ENCODE data around the gene MN1. TPM values are rescaled to one million over a fixed set of nuclear protein-coding genes. Genes with fewer than 3 reads are reported as not detected.
A peak's percentile ranks its signal among the peaks of the same experiment; 100 is the strongest.

MN1 gene
- total RNA-seq, 1 experiment from 2014 or later: 0.11 TPM

DNA sequence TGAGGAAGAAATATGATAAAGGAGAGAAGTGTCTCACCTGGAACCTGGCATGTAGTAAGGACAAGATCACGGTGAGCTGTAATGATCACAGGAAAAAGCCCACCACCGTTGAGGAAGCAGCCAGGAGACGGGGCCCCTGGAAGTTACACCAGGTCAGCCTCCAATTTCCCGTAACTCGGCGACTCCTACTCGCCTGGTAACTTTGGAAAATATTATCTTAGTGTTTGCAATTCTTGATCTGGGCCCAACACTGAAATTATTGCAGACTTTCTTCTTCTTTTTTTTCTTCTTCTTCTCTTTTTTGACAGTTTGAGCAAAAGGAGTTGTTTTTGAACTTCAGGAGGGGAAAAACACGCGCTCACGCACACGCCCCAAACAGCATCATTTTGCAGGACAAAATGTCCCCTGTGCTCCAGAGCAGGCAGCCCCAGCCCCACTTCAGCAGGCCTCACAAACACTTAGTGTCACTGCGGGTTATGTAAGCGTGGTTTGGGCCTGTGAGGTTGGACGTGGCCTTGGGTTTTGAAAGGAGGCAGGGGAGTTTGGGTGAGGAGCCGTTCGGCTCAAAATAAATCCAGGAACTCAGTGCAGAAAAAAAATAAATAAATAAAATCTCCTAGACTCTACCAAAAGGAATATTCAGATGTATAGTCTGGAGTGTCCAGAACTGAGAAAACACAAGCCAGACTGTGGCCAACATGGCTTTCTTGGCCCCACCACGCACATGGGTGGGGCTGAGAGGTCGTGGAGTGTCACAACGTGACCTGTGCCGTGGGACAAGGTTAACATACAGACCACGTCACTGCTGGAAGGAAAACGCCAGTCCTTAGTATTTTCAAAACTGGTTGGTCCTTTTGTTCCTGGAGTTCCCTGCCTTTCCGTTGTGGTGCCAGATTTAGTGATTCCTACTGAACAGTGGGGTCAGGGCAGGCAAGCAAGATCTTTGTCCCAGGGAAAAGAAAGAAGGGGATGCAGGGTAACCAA is 26.3 kb upstream of the MN1 start:
- no peak for DNase-seq (ENCODE audit: low read depth)

DNA sequence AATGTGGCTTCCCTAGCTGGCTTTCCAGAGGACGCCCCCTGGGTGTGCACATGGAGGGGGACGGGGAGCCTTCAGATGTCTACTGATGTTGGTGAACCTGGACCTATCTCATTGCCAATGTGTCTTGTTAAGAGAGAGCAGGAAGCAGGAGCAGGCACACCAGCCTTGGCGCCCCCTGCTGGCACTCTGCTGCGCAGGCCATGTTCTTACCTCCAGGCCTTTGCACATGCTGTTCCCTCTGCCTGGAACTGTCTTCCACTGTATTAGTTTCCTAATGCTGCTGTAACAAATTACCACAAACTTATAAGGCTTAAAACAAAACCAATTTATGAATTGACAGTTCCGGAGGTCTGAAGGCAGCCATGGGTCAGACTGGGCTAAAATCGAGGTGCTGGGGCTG is 23.6 kb upstream of the MN1 start:
- no peak for DNase-seq (ENCODE audit: low read depth)

DNA sequence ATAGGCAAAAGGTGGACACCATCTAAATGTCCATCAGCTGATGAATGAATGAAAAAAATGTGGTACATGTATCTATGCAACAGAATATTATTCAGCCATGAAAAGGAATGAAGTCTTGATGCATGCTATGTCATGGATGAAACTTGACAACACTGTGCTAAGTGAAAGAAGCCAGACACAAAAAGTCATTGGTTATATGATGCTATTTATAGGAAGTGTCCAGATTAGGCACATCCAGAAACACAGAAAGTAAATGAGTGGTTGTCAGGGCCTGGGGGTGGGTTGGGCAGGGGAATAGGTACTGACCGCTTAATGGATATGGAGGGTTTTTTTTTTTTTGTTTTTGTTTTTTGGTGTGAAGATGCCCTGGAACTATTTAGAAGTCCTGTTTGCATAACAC is 21.7 kb upstream of the MN1 start:
- DNase-seq (ENCODE audit: low read depth): no peak

DNA sequence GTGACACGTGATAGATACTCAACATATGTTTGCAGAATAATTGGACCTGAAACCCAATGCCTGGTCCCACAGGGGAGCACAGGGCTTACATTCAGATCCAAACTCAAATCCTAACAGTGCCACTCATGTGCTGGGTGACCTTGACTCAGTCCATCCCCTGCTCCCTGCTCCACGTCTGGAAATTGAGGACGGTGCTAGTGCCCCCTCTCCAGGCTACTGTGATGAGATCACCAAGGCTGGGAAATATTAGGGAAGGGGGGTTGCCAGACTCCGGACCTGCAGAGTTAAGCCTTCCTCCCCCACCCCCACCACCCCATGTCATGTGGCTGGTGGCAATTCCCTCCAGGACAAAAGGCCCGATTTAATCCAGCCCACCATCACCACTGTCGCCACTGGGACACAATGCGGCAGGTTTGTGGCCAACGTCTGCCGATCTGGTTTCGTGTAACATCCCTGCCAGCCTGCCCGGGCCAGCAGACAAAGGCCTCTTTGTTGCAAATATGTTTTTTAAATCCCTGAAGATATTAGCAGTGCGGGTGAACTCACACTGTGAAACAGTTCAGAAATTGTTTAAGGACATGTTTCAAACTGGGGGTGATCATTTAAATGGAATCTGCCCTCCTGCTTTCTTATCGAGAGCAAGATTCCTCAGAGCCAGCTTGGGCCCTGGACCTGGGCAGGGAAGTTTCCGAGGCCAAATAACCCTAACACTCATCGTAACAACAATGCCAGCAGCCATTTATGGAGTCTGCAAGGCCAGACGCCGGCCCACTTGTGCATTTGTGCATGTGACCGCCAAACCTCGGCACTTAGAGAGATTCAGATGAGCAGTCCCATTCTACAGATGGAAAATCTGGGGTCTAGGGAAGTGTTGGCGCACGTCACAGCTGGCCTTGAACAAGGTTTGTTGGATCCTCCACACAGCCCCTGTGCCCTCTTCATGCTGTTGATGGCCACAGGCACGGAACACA is 19.6 kb upstream of the MN1 start:
- DNase-seq (ENCODE audit: low read depth): no peak

DNA sequence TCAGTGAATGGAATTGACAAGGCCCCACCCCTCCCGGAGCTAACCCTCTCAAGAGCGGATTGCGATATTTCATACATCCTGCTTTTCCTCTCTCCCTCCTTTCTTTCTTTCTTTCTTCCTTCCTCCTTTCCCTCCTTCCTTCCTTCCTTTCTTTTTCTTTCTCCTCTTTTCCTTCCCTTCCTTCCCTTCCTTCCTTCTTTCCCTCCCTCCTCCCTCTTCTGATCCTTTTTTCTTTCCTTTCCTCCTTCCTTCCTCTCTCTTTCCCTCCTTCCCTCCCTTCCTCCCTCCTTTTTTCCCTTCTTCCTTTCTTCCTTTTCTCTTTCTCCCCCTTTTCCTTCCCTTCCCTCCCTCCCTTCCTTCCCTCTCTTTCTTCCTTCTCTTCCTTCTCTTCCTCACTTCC is 15.0 kb upstream of the MN1 start:
- no peak for DNase-seq (ENCODE audit: low read depth)

DNA sequence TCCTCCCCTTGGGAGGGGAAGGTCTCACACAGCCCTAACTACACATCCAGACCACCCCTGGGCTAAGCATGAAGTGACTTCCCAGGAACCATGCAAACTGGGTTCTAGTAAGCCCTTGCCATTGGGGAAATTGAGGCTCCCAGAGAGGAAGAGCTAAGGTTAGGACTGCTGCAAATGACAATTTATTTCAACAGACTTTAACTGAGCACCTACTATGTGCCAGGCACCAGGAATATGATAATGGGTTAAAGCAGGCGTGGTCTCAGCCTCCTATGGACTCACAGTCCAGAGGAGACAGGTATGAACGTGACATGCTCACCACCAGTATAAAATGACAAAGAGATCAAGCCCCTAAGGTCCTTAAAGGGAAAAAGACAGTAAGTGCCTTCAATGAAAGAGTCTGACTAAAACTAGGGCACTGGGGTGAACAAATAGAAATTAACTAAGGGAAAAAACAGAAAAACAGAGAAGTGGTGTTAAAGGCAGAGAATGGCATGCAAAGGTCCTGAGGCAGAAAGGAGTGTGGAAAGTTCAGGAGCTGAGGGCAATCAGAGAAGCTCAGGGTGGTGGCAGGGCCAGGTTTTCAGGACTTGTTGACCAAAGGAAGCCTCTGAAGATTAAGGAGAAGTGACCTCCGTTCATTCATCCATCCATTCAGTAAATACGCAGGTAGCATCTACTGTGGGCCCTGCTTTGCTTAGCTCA is 14.4 kb upstream of the MN1 start:
- DNase-seq (ENCODE audit: low read depth): no peak

DNA sequence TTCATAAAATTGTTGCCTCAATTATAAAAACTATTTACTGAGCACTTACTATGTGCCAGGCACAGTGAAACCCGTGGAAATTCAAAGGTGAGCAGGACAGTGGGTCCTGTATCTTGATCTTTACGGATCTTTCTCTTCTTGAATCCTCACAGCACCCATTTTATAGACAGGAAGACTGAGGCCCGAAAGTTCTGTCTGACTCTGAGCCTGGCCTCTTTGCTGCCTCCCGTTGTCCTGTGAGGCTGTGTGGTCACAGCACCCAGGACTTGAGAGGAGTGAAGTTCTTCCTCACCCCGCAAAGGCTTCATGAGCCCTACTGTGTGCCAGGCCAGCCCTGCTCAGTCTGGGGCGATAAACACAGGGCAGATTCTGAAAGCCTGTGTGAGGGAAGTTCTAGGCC is 13.4 kb upstream of the MN1 start:
- no peak for DNase-seq (ENCODE audit: low read depth)

DNA sequence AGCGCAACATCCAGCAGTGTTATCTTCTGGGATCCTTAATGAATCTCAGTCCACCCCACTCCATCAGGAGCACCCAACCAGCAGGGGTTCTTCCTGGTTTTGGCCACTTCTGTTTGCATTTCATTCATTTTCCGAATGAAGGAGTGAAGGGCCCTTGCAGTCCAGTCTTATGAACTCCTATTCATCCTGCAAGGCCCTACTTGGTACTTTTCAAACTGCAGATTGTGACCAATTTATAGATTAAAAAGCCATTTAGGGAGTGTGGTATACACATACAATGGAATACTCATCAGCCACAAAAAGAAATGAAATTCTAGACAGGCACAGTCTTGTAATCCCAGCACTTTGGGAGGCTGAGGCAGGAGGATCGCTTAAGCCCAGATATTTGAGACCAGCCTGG is 10.2 kb upstream of the MN1 start:
- DNase-seq (ENCODE audit: low read depth): no peak

DNA sequence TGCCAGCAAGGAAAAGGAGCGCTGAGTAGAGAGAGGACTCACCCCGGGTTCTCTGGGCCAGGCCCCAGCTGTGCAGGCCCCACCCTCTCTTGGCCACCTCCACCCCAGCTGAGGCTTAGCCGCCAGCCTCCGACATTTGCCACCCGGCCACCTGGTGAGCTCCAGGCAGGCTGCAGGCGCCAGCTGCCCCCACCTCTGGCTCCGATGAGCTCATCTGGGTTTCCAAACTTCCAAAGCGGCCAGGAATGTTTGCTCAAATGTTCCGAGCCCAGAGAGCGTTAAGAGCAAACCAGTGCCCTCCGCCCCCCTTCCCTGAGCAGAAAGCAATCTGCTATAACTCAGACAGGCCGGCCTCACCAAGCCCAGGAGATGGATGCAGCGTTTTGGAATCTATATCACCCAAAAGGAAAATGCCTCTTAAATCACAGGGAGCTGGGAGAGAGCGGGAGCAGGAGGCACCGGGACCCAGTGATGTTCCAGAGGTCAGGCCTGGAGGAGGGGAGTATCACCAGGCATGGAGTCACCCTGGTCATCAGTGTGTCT is 9.1 kb upstream of the MN1 start:
- peak; percentile 36 for DNase-seq (ENCODE audit: low read depth)

DNA sequence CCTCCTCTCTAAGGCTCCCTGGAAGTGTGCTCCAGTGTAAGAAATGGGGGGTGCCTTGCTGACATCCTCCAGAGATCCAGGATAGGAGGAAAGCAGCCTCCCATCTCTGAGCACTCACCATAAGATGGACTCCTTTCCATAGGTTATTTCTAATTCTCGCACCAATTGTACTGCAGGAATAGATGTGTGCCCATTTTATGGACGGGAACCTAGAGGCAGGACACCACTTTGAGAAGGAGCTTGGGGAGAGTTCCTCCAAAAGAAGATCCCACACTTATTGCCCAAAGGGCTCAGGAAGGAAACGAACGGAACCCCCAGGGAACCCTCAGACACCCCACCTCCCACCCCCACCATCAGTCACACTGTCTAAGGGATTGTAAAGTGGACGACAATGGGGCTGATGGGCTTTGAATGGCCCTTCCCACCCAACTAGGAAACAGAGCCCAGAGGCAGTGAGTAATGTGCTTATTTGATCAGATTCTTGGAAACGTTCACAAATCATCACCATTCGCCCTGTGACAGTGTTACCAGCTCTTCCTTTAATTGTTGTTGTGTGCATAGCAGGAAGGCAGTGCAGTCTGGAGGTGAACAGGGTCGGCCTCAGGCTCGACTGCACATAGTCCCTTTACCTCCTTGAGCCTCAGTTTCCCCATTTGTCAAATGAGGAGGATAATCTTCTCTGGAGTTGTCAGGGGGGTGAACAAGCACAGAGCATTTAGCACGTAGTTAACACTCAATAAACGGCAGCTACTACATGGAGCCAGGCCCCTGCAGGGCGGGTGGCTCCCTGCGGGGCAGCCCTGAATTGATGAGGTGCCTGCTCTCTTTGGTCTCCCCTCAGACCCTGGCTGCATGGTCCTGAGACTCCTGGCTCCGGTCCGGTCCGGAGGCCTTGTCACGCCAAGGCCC is 8.4 kb upstream of the MN1 start:
- no peak for DNase-seq (ENCODE audit: low read depth)

DNA sequence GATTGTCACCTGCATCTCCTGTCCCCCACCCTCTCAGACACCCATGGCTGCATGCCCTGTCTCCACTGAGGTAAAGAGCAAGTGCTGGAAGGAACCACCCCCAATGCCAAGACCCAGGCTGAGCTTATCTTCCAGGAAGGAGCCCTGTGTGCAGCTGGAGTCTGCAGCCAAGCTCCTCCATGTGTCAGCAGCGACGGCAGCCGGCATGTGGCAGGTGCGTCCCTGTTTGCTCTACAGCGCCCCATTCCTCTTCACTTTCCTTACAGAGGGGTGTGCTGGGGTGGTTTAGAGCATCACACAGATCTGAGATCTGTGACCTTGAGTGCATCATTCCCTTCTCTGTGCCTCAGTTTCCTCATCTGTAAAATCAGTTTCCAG is 7.7 kb upstream of the MN1 start:
- no peak for DNase-seq (ENCODE audit: low read depth)

DNA sequence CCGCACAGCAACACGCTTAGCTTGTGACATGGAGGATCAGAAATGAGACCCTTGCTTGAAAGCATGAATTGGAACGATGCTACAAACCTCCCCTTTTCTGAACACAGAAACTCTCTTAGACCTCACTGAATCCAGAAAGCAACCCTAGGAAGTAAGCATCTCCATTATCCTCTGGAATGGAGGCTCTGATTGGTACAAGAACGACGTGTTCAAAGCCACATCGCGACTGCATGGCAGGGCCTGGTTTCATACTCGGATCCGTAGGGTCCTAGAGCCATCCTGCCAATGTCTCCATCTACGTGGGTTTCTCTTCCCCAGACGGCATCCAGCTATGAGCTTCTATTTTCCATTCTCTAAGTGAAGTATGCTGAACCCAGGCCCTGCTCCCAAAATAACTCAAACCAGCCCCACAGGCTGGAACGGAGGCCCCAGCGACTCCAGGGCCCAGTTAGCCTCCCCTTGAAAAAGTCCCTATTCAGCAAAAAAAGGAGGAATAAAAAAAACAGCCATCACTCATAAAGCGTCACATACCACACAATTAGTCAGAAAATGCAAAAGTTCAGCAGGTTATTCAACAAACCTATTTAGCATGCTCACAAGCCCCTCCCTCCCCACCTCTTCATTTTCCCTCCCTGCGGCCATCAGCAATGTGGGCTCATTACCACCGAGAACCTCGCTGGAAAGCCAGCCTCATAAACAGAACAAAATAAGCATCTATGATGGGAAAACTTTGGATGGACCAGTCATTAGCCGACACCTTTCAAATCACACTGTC is 7.1 kb upstream of the MN1 start:
- no peak for DNase-seq (ENCODE audit: low read depth)

DNA sequence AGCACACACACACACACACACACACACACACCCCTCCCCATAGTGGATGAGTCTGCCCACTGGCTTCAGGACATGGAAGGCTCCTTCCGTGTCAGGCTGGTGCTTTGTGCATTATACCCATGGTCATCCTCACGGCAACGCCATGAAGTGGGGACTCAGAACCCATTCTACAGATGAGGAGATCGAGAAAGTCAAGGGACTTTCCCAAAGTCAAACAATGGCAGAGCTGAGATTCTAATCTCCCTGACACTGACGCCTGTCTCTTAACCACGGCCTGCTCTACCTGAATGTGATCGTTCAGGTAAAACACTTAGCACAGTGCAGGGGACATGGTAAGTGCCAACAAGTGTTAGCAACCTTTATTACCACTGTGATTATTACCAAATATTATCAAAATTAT is 4.3 kb upstream of the MN1 start:
- DNase-seq (ENCODE audit: low read depth): no peak

DNA sequence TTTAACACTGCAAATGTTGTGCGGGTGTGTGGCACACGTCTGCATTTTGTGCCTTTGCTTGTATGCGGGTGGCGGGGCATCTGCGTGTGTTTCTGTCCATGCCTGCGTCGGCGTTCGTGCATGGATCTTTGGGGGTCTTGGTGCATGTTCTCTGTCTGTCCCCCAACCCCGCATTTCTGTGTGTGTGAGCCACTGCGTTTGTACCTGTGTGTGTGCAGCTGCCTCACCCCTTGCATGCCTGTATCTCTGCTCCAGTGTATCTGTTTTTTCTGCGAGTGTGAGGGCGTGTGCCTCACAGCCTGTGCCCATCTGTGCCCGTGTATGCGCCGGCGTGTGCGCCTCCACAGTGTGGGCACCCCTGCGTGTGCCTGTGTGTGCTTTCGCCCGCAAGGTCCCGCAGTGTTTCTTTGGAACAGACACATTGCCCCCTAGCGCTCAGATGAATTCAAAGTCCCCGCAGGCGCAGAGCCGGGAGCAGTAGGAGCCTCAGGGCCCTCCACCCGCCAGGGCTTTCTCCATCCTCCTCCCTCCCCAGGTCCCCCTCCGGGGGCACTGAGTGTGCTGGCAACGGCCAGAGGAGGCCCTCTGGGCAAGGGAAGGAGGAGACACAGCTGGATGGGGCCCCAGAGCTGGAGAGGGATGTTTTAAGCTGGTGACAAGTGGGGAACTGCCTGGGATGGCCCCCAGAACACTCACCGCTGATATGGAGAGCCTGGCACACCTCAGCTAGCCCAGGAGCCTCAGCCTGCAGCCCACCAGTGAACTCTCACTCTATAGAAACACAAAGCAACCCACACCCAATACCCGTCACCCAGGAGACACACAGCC is 3.1 kb upstream of the MN1 start:
- peak; percentile 47 for DNase-seq (ENCODE audit: low read depth)

DNA sequence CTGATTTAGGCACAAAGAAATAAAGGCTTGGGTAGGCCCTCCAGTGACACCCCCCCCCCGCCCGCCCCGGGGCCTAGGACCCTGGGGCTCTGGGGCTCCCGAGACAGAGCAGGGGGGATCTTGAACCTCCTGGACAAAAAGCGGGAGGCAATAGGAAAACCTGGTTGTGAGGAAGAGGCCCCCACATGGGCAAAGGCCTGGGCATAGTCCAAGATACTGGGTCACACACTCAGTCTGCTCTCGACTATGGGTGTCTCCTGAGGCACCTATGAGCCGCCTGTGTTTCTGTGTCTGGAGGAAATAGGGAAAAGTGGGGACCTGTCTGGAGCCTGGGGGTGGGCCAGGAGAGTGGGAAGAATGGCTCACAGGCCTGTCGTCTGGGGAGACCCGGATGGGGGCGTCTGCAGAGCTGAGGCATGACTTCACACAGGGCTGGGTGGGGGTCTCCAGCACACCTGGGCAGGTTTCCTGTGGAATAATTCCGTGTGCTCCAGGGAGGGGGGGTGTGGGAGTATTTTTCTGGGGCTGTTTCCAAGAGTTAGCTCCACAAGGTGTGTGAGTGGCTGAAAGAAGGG is 2.4 kb upstream of the MN1 start:
- no peak for DNase-seq (ENCODE audit: low read depth)

DNA sequence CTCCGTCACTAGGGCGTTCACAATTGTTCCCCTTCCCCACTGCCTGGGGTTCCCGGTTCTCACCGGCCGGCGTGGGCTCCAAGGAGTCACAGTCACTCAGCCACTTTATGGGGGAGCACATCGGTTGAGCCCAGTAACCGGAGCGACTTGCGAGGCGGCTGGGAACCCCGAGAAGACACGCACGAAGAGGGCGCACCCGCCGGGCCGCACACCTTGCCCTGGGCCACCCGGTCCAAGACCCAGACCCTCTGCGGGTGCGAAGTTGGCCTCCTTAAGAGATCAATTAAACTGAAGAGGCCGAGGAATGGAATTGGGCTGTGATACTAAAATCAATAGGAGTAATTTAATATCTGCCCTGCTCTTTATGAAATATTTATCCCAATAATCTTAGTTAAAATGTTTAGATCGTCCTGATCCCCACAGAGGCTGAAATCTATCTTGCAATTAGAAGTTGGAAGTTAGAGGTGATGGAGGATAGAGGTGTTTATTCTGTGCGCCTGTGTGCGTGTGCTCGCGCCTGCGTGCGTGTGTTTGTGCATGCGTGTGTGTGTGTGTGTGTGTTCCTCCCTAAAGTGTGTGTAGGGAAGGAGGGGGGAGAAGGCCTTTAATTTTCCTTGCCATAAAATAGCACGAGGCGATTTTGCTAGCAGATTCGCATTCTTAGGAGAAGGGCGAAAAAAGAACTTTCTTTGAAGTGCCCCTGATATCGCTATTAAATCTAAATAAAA is 954 bp upstream of the MN1 start:
- no peak for DNase-seq (ENCODE audit: low read depth)

DNA sequence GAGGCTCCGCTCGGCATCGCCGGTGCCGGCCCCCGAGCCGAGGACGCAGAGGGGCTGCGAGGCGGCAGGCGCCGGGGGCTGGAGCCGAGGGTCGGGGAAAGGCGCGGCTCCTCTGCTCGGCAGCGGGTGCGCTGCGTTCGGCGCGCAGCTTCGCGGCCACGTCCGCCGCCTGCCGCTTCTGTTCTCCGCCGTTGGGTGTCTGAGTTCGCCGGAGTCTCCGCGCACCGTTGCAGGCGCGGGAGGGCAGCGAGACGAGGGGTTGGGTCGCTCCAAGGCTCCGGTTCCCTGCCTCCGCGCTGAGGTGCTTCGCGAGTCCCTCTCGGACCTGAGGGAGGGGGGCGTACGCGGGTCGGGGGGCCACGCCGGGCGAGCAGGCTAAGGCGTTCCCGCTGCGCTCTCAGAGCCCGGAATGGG is 347 bp downstream of the MN1 start:
- peak; percentile 16 for DNase-seq (ENCODE audit: low read depth)

Data from LHCN-M2 (cell line).